ENCODE measurements around the gene PPP1R9B.

The PPP1R9B gene

GRCh38 chr17:50133028-50133768 lies 17.3 kb downstream of the PPP1R9B start:
- DNase-seq (ENCODE audit: low read depth, low spot score) = no peak
- Histone ChIP-seq H3K9me3 (ENCODE audit: low read depth, low read length) (no peaks in the 10 kb centered on the region), H3K4me3 (no peak overlapping the region), H3K27ac (no peak overlapping the region), H3K36me3 (ENCODE audit: insufficient read depth, low read length) (peaks cover 25% of the 10 kb centered on the region), H3K9ac (ENCODE audit: insufficient read length) (no peak overlapping the region)
- TF ChIP-seq FOXP2 (optimal IDR thresholded peaks at IDR 0.05; ENCODE audit: control extremely low read depth, extremely low read length, insufficient read depth) (no peak), EZH2 (IDR thresholded peaks at IDR 0.05) (no peak), POLR2AphosphoS5 (IDR thresholded peaks at IDR 0.05; ENCODE audit: borderline replicate concordance, low read depth, low read length) (no peak; the same call in 1 of the 2 replicates)

- Histone ChIP-seq H3K4me3 (no peak overlapping the region), H3K9ac (ENCODE audit: insufficient read length) (no peak overlapping the region), H3K9me3 (ENCODE audit: low read depth, low read length) (no peaks in the 10 kb centered on the region), H3K36me3 (ENCODE audit: insufficient read depth, low read length) (peaks cover 16% of the 10 kb centered on the region; the same call in 1 of the 2 replicates), H3K27ac (peak overlapping the region; percentile 50)
- no peak for DNase-seq (ENCODE audit: low read depth, low spot score)
- no peak for TF ChIP-seq FOXP2 (optimal IDR thresholded peaks at IDR 0.05; ENCODE audit: control extremely low read depth, extremely low read length, insufficient read depth)
- TF ChIP-seq POLR2AphosphoS5 (IDR thresholded peaks at IDR 0.05; ENCODE audit: borderline replicate concordance, low read depth, low read length) = peak; percentile 13; the same call in 1 of the 2 replicates
Measured at GRCh38 chr17:50132104-50132794, 18.2 kb downstream of the PPP1R9B start.

- DNase-seq (ENCODE audit: low read depth, low spot score) = no peak
- Histone ChIP-seq H3K9me3 (ENCODE audit: low read depth, low read length) (no peaks in the 10 kb centered on the region), H3K4me3 (peak overlapping the region; percentile 86), H3K9ac (ENCODE audit: insufficient read length) (no peak overlapping the region), H3K27ac (no peak overlapping the region), H3K36me3 (ENCODE audit: insufficient read depth, low read length) (peaks cover 12% of the 10 kb centered on the region; the same call in 1 of the 2 replicates)
- no peak for TF ChIP-seq EZH2 (IDR thresholded peaks at IDR 0.05)
Measured at GRCh38 chr17:50130559-50131305, 19.7 kb downstream of the PPP1R9B start.

DNA sequence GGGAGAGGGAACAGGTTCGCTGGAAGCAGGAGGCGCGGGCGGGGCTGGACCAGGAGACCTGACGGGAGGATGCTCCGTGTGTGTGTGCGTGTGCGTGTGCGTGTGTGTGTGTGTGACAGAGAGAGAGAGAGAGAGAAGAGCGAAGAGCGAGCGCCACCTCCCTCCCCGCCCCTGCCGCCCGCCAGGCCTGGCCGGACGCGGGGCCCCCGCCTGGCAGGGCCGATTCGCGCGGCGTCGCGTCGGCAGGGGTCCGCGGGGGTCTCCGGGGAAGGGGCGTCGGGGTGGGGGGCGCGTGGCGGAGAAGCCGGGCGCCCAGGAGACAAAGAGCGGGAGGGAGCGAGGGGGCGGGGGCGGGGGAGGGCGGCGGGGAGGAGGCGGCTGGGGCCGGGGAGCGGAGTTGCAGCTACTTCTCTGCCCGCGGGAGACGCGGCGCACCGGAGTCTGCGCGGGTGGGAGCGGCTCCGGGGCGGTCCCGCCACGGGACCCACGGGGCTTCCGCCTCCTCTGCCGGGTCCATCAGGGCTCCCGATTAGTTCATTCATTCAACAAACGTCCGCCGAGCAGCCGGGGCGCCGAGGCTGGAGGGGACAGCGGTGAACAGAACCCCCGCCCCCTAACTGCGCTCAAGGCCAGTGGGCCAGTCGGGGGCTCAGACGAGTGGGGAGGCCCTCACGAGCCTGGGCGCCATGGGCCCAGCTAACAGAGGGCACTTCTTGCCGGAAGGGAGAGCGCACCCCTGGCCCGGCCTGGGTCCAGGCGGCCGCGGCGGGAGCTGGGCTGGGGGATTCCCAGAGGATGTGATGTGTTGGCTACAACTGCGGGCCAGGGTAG lies 20.5 kb downstream of the PPP1R9B start, which contains the start of gene SAMD14:
SAMD14 (minus strand) TSS at position 433 of the 831 bp plus-strand sequence. CDS start 5,201 bp downstream, outside the sequence.
- H3K9me3 ChIP-seq (ENCODE audit: low read depth, low read length) = no peaks in the 10 kb centered on the region
- H3K4me3 ChIP-seq = peak within 1 kb of the TSS; percentile 86
- H3K27ac ChIP-seq = peak within 1 kb of the TSS; percentile 66
- no peak for DNase-seq (ENCODE audit: low read depth, low spot score)
- H3K9ac ChIP-seq (ENCODE audit: insufficient read length) = peak within 1 kb of the TSS; percentile 65
- TF ChIP-seq EZH2 (IDR thresholded peaks at IDR 0.05) = no peak
- TF ChIP-seq POLR2AphosphoS5 (IDR thresholded peaks at IDR 0.05; ENCODE audit: borderline replicate concordance, low read depth, low read length) = no peak
- no peak for TF ChIP-seq FOXP2 (optimal IDR thresholded peaks at IDR 0.05; ENCODE audit: control extremely low read depth, extremely low read length, insufficient read depth)
- peaks cover 7% of the 10 kb centered on the region; the same call in 1 of the 2 replicates for H3K36me3 ChIP-seq (ENCODE audit: insufficient read depth, low read length)

DNA sequence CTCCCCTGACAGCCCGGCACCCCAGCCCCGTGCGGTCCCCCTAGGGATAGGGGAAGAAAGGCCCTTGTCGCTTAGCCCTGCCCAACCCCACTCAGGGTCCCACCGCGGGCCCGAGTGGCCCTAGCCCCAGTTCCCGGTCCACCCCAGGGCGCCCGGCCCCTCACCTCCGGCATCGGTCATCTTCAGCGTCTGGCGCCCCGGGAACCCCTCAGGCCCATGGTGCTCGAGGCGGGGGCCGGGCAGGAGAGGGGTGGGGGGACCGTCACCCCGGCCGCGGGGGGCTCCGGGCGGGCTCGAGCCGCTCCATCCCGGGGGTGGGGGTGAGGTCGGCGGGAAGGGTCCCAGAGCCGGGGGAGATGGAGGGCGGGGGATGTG lies 21.1 kb downstream of the PPP1R9B start:
- peak overlapping the region; percentile 86 for H3K4me3 ChIP-seq
- H3K9me3 ChIP-seq (ENCODE audit: low read depth, low read length) = no peaks in the 10 kb centered on the region
- no peak overlapping the region for H3K27ac ChIP-seq
- peaks cover 1% of the 10 kb centered on the region; the same call in 1 of the 2 replicates for H3K36me3 ChIP-seq (ENCODE audit: insufficient read depth, low read length)
- no peak for TF ChIP-seq FOXP2 (optimal IDR thresholded peaks at IDR 0.05; ENCODE audit: control extremely low read depth, extremely low read length, insufficient read depth)
- TF ChIP-seq POLR2AphosphoS5 (IDR thresholded peaks at IDR 0.05; ENCODE audit: borderline replicate concordance, low read depth, low read length) = no peak
- TF ChIP-seq EZH2 (IDR thresholded peaks at IDR 0.05) = no peak
- peak overlapping the region; percentile 60 for H3K9ac ChIP-seq (ENCODE audit: insufficient read length)
- DNase-seq (ENCODE audit: low read depth, low spot score) = no peak

- no peaks in the 10 kb centered on the region for H3K36me3 ChIP-seq (ENCODE audit: insufficient read depth, low read length)
- no peak for DNase-seq (ENCODE audit: low read depth, low spot score)
- peak overlapping the region; percentile 42 for H3K9ac ChIP-seq (ENCODE audit: insufficient read length)
- H3K4me3 ChIP-seq = peak overlapping the region; percentile 86
- peak overlapping the region; percentile 66 for H3K27ac ChIP-seq
- H3K9me3 ChIP-seq (ENCODE audit: low read depth, low read length) = no peaks in the 10 kb centered on the region
- TF ChIP-seq POLR2AphosphoS5 (IDR thresholded peaks at IDR 0.05; ENCODE audit: borderline replicate concordance, low read depth, low read length) = peak; percentile 59
- TF ChIP-seq FOXP2 (optimal IDR thresholded peaks at IDR 0.05; ENCODE audit: control extremely low read depth, extremely low read length, insufficient read depth) = no peak
Measured at GRCh38 chr17:50128441-50129352, 21.8 kb downstream of the PPP1R9B start.
